ENCODE results near the gene DPY19L1.
"Not testable (repeated sequence)": the region's sequence is repeated elsewhere in the genome, so short reads cannot be mapped to it uniquely, and the experiment has no call there.

The DPY19L1 gene

DNA sequence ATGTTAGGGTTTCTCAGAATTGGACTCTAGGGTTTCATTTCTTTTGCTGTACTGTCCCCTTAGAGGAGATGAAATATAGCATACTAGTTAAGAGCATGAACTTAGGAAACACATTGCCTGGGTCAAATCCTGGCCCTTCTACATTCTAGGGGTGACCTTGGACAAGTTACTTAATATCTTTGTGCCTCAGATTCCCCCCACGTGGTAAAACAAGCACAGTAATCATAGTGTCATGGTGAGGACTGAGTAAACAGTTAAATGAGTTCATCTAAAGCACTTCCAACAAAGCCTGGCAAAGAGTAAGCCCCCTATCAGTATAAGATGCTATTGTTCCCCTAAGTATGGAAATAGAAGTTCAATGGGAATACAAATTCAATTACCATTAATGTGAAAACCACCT lies 5.1 kb downstream of the DPY19L1 start:
- DNase-seq (ENCODE audit: low spot score) = no peak

DNA sequence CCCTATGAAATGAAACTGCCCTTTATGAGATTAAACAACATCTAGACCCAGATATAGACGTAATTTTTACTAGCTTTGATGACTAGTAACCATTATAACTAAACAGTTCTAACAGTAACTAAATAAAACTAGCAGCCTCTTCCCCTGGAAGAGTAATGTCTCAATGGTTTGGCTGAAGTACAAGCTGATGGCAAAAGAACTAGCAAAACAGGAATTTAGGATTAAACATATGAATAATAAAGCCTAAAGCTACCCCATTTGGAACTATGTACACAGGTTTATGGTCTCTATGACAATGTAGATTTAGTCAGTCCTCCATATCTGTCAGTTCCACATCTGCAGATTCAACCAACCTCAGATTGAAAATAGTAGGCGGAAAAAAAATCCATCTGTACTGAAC lies 6.4 kb downstream of the DPY19L1 start:
- no peak for DNase-seq (ENCODE audit: low spot score)

DNA sequence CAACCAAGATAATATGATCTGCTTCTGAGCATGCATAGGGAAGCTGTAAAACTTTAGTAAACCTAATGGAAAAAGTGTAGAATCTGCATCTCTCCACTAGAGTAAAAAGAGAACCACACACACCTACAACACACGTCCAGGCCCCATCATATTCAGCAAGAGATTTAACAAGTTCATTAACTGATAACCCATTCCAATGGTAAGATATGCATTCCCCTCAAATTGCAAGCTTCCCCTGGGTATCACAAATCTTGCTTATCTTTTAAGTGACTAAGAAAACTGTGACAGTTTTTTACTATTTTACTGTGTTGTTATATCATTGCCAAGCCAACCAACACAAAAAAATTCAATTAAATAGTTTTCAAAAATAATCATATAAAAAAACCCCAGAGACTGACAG lies 8.0 kb downstream of the DPY19L1 start:
- DNase-seq (ENCODE audit: low spot score) = no peak

DNA sequence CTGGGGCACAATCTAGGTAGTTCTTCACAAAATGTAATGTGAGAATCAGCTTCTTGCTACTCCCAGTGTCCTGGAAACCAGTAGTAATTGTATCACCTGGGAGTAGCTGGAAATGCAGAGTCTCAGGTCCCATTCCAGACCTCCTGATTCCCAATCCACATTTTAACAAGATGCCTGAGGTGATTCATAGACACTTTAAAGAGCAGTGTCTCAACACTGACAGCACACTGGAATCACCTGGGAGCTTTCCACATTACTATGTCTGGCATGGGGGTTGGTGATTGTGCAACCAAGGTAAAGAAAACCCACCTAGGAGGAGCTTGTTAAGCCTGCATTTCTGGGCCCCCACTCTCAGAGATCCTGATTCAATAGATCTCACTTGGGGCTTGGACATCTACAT lies 11.1 kb downstream of the DPY19L1 start:
- peak; percentile 51 for DNase-seq (ENCODE audit: low spot score)

DNA sequence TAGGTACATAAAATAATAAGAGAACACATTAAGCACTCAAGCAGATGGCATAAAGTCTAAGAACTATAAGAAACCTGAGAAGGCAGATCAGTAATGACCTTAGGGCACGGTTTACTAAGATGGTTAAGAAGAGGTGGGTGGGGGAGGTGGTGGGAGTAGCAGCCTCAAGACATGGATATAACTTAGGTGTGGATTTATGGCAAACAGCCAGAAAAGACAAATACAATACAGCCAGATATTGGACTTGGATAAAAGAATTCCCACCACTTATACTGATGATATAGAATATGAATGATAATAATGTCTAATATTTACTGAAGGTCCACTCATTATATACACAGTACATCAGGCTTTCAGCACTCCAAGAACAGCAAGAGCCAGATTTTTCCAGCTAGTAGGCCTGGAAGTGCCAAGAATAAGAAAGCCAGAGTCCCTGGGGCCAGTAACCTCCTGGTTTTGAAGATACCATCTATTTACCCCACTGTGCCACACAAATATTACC lies 11.9 kb downstream of the DPY19L1 start:
- no peak for DNase-seq (ENCODE audit: low spot score)

DNA sequence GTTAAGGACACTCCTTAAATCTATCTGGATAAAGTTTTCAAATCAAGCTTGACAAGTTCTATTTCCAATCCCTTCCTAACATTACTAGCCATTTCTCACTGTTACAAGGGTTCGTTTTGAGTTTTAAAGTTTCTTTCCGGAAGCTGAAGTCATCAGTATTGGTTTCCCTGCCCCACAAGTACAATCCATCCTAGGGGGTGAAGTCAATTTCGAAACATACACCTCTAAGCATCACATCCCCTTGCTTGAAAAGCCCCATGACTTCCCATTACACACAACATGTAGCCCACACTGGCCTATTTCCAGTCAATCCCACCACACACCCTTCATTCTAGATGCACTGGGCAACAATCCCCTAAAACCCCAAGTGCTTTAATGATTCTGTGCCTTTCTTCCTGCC lies 13.0 kb downstream of the DPY19L1 start:
- no peak for DNase-seq (ENCODE audit: low spot score)

DNA sequence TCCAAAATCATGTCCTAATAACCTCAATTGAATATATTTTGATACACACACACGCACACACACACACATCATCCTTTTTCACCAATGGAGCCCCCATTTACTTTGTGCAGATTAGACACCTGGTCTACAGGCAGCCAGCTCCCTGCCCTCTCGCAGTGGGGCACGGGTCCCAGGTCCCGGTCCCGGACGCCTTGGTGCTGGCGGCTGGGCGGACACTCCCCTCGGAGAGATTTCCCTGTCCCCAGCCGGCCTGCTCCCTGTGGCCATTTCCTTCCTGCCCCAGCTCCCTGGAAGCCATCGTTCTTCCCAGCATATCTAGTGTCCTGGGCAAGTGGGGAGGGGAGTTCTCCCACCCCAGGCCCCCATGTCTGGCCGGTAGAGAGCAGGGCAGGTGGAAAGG lies 14.6 kb downstream of the DPY19L1 start:
- no peak for DNase-seq (ENCODE audit: low spot score)

DNA sequence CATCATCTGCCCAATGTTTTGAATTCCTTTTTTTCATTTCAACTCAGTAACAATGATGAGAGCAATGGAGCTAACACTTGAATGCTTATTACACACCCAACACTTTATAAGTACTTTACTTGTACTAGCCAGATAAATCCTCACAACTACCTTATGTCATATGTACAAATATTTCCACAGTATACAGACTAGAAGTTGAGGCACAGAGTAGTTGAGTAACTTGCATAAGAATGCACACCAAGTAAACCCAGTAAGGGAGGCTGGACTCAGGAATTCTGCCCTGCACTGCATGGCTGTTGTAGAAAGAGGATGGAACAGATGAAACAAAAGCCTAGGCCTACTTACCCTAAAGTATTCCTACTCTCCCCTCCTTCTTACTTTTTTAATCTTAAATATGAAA lies 15.8 kb downstream of the DPY19L1 start:
- DNase-seq (ENCODE audit: low spot score) = no peak

DNA sequence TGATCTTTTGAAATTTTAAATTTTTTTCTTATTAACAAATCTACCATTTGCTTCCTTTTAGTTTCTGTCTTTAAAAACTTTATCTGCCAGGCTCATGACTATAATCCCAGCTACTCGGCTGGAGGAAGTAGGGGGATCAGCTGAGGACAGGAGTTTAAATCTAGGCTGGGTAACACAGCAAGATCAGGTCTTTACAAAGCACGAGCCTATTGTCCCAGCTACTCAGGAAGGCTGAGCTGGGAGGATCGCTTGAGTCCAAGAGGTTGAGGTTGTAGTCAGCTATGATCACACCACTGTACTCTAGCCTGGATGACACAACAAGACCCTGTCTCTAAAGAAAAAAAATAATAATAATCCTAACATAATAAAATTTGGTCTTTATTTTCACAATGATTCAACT lies 17.5 kb downstream of the DPY19L1 start:
- DNase-seq (ENCODE audit: low spot score) = no peak

DNA sequence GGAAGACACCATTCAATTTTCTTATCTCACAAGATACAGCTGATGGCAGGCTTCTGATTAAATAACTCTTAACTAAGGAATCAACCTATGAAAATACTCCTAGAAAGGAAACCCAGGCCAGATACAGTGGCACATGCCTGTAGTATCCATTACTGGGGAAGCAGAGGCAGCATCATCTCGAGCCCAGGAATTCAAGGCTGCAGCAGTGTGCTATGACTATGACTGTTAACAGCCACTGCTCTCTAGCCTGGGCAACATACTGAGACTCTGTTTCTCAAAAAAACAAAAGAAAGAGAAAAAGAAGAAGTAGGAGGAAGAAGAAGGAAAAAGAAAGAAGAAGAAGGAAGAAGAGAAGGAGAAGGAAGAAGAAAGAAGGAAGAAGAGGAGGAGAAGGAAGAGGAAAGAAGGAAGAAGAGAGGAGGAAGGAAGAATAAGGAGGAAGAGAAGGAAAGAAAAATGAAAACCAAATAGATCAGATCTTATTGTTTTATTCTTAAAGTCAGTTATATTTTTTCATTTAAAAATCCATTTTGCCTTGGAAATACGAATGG lies 18.0 kb downstream of the DPY19L1 start:
- no peak for DNase-seq (ENCODE audit: low spot score)

DNA sequence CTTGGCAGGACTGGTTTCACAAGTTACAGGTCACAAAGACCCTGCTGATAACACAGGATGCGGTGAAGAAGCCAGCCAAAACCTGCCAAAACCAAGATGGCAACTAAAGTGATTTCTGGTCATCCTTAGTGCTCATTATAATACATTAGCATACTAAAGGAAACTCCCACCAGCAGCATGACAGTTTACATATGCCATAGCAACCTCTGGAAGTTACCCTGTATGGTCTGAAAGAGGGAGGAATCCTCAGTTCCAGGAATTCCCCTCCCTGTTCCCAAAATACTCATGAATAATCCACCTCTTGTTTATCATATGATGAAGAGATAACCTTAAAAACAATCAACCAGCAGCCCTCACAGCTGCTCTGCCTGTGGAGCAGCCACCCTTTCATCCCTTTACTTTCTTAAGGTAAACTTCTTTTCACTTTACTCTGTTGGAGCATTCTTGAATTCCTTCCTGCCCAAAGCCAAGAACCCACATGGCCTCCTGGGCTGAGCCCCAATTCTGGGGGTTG lies 21.9 kb downstream of the DPY19L1 start:
- DNase-seq (ENCODE audit: low spot score) = no peak

DNA sequence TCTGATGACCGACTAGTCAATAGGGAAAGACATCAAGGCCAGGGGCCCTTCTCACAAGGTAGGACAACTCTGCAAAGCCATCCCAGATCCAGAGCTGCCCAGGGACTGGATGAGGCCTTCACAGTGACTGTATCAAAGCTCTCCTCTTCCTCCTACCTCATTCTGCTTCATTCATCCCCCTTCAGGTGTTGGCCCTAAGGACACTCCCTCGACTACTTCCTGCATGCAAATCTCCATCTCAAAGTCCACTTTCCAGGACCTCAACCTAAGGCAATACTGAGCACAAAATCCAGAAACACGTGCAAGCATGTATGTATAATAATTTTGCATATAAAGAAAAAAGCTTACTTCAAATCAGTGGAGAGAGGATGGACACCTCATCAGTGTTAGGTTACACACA lies 25.1 kb downstream of the DPY19L1 start:
- DNase-seq (ENCODE audit: low spot score) = no peak

DNA sequence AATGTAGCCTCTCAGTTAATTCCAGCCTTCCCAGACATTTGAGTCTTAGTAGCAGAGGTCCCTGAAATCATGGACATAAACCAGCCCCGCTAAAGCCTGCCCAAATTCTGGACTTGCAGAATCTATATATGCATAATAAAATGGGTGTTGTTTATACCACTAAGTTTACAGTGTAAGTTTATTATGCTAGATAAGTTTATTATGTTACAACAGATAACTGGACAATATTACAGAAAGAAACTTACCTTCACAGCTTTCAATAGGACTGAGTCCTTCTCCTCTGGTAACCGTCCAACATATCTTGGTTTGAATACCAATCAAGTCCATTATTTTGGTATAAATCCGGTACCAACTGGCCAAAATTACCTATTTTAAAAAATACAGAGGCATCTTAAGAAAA lies 26.2 kb downstream of the DPY19L1 start:
- no peak for DNase-seq (ENCODE audit: low spot score)

DNA sequence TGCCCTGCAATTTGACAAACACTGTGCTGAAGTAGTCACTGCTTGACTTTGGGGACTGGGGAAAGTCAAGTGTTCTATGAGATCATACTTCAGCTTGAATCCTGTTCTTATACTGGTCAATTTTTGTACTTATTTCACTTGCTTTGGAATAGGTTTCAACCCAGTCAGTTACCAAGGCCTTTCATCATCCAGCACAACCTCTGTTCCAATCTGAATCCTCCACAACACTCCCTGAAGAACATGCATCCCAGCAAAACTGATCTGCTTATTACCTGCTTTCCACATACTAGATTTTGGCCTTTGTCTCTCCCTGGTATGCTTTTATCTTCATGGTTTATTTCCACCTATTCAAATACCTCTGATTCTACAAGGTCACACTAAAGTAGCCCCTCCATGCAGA lies 29.5 kb downstream of the DPY19L1 start:
- no peak for DNase-seq (ENCODE audit: low spot score)

DNA sequence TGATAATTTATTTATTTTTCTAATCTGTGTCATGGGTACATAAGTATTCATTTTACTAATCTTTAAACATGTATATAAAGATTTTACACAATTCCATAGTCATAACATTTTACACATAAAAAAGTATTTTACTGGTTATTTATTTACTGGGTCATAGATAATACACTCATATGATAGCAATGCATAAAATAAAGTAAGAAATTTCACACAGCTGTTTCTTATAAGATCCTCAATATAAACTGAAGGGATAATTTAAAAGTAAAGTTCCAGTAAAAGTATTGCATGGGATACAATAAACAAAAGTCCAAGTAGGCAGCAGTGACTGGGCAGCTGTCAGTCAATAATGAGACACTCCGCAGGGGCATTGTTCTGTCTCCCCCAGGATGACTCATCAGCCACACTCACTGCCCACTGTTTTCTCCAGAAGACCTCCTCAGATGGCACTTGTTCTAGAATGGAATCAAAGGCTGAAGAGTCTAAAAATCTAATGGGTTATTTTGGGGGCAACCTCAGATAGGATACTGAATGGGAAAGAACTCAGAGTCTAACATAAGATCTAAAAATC lies 32.7 kb downstream of the DPY19L1 start:
- DNase-seq (ENCODE audit: low spot score) = peak; percentile 78

DNA sequence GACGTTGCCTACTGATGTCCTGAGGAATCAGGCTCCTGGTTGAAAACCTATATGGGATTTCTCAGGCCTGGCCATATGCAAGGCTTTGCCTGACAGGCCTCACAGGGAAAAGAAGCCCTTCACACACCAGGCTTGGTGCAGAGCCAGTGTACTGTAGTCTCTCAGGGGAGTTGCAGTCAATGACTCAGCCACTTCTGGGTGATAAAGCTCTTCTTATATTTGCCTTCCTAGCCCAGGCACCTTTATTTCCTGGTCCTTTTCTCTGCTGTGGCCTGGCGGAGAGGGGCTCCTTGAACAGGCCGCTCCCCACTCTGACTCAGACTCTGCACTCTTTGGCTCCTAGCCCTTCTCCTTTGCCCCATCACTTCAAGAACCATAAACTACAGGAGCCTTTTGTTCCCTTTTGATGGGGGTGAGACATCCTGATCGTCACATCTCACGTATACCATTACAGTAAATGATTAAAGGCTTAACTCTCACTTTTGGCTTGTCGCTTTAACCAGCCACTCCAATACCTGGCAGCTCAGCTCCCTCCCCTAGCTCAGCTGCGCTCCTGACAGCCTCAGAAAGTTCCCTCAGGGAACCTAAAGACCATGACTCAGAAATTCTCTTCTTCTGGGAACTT lies 33.5 kb downstream of the DPY19L1 start:
- DNase-seq (ENCODE audit: low spot score) = peak; percentile 100

DNA sequence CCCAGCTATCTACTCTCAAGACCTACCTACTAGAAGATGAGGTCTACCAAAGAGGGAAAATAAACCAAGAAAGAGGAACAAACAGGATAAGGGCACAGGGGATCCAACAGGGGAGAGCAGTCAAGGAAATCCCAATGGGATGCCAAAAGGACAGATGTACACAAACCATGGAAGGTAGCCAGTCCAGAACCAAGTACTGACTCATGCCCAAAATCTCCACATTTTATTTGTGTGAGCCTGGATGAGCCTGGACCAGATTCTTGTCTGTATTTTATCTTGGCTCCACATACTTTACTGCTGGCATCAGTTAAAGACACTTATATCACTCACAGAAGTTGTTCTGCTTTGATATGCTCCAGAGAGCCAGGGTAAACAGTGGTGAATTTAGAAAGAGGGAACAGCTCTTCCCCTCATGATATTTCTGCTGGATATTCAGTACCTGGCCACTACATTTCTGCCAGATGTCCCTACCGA lies 34.1 kb downstream of the DPY19L1 start:
- DNase-seq (ENCODE audit: low spot score) = peak; percentile 84

DNA sequence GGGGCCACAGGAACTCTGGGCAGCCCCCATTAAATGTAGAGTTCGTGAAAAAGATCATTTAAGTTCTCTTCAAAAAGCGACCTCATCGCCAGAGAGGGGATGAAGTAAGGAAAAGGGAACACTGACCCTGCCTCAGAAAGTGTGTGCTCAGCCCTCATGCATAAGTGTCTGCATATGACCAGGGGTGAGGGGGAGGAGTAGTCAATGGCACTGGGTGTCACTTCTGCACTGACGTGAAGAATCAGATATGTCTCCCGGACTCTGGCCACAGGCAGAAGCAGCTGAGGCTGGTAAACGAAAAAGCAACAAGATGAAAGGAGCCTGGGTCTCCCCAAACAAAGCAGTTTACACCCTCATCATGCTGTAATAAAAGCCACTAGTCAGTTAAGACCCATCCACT lies 39.0 kb downstream of the DPY19L1 start:
- not testable (repeated sequence) for DNase-seq (ENCODE audit: low spot score)

DNA sequence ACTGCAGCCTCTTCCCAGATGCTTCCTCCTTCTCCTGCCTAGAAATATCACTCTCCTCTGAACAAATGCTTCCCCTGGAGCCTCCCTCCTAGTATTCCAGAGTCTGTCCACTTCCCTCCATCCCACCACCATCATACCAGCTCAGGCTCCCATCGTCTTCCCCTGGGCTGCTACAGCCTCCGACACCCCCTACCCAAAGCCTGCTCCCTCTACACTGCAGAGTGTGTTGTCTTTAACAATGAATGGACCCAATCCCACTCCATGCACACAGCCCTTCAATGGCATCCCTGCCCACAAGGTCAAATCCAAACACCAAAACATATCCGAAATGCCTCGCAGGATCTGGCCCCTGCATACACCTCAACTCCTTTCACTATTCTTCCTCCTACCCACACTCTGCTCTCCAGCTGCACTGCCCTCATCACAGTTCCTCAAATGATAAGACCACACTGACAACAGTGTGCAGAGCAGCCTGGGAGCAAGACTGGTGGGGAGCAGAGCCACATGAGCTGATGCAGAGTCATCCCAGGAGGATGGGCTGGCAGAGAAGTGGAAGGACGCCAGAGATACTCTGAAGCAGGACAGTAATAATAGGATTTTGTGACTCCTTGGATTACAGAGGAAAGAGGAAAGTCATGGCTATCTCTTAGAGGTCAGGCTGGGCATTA lies 40.7 kb downstream of the DPY19L1 start:
- DNase-seq (ENCODE audit: low spot score) = not testable (repeated sequence)

DNA sequence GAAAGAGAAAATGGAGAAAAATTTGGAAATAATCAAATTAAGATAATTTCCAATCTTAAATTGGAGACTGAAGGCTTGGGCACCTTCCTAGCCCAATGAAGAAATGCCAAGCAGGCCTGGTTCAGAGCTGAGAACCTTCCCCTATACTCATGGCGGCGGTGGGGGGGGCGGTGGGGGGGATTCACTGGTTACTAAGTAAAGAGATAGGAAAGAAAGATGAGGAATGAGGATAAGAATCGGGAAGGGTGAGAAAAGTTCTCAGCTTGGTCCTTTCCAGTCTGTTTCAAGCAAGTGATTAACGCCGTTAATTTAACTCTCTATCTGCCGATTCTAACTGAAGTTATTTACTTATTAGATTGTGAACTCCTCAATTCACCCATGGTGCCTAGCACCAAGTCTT lies 41.5 kb downstream of the DPY19L1 start:
- DNase-seq (ENCODE audit: low spot score) = no peak

DNA sequence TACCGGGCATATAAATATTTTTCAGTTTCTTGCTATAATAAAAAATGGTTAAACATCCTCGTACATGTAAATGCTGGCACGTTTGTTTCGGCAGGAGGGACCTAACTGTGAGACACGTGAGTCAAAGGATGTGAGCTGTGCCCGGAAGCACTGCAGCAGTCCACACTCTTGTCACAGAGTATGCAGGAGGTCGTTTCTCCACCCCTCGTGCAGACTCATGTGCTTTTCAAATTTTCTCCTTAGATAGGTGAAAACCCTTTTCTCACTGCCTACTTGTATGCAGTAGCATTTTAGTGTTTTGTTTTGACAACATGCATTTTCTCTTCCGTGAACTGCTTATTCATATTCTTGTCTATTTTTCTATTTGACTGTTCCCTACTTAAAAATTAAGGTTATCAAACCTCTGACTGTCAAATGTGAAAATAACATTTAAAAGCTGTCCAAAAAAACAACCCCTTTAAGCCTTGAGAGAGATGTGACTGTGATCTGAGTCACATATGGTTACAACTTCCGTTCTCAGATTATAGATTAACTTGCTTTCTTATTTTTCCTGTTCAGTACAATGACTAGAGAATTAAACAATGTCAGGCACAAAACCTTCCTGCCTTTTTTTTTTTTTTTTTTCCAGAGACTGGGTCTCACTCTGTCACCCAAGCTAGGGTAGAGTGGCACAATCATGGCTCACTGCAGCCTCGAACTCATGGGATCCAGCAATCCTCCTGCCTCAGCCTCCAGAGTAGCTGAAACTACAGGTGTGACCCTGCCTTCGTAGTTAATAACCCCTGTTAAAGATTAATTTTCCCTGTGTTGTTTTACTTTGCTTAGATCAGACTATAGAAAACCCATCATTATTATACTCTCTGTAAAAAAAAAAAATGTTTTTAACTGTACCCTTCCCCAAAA lies 45.1 kb downstream of the DPY19L1 start:
- peak; percentile 87 for DNase-seq (ENCODE audit: low spot score)

All from kidney tubule cell (primary cell).